AG04450 (cell line): Measurements from ENCODE around the gene SS18L1. TPM values are rescaled to one million over a fixed set of nuclear protein-coding genes. Genes with fewer than 3 reads are reported as not detected.

ENCODE experiments used
- CTCF ChIA-PET: fragments of 300-600, 350-600 bp; formaldehyde crosslinking; extraction: SDS; loops from one replicate; lab custom pipeline; 2022; ENCODE audit warnings: antibody characterized with exemption, inconsistent platforms; lab: Charles Lee
- POLR2A ChIA-PET: fragments of 350-600 bp; formaldehyde crosslinking; extraction: SDS; loops from one replicate; lab custom pipeline; 2021; ENCODE audit warnings: antibody characterized with exemption, inconsistent platforms; lab: Yijun Ruan, JAX
- DNase-seq: peaks from one replicate; pipeline ENCODE4 v3.0.0-alpha.2; 2011; ENCODE audit warnings: low read depth, low spot score
- H3K27ac ChIP-seq: one replicate; pipeline ENCODE4 v1.5.1; 2012; ENCODE audit warnings: low read depth, low read length, control low read depth
- H3K27me3 ChIP-seq: one replicate; pipeline ENCODE4 v1.6.0; 2012; ENCODE audit warnings: low read length; ENCODE audit not compliant: control insufficient read depth, insufficient read depth
- H3K4me3 ChIP-seq: 2 replicates; pipeline ENCODE4 v1.5.1; 2011; ENCODE audit warnings: mild to moderate bottlenecking, low read depth, low read length, control low read depth
- H3K9me3 ChIP-seq: 2 replicates; pipeline ENCODE4 v1.5.1; 2012; ENCODE audit warnings: low read length; ENCODE audit not compliant: control insufficient read depth, insufficient read depth
- CTCF ChIP-seq: IDR thresholded peaks from 2 replicates; pipeline ENCODE4 v1.5.1; 2011; ENCODE audit warnings: low read depth, low read length, control low read depth, inconsistent platforms
- polyA plus RNA-seq: library from polyadenylated mRNA; depleted of rRNA; stranded (reverse); fragments of >200 nt; gene quantifications from 2 replicates; pipeline ENCODE4 v1.2.3, GENCODE V29; 2011

The SS18L1 gene
- polyA plus RNA-seq, 1 experiment: 6.8 TPM

GRCh38 chr20:62103508-62104233 lies 39.9 kb upstream of the SS18L1 start:
- Histone ChIP-seq H3K9me3 (peaks cover 87% of the 10 kb centered on the region), H3K4me3 (no peak overlapping the region), H3K27me3 (peaks cover 4% of the 10 kb centered on the region), H3K27ac (no peak overlapping the region)
- ChIA-PET CTCF (interaction anchor here (0.7 kb wide), 1 partner anchor 17 kb away, joined by 3 read pairs; no protein-coding TSS in a partner anchor), POLR2A (no interaction called here)
- no peak for DNase-seq
- no peak for TF ChIP-seq CTCF

- ChIA-PET POLR2A (no interaction called here), CTCF (interaction anchor here (0.7 kb wide), 1 partner anchor 18 kb away, joined by 3 read pairs; no protein-coding TSS in a partner anchor)
- no peak overlapping the region for H3K27ac ChIP-seq
- peaks cover 4% of the 10 kb centered on the region for H3K27me3 ChIP-seq
- H3K9me3 ChIP-seq: peaks cover 82% of the 10 kb centered on the region
- no peak for DNase-seq
- TF ChIP-seq CTCF: no peak
- no peak overlapping the region for H3K4me3 ChIP-seq
Observed at GRCh38 chr20:62104234-62104789, 39.3 kb upstream of the SS18L1 start.

- H3K9me3 ChIP-seq: peaks cover 80% of the 10 kb centered on the region
- ChIA-PET POLR2A (no interaction called here), CTCF (interaction anchor here (0.7 kb wide), 1 partner anchor 18 kb away, joined by 3 read pairs; no protein-coding TSS in a partner anchor)
- no peak overlapping the region for H3K4me3 ChIP-seq
- H3K27me3 ChIP-seq: peaks cover 3% of the 10 kb centered on the region
- TF ChIP-seq CTCF: no peak
- H3K27ac ChIP-seq: no peak overlapping the region
- no peak for DNase-seq
Observed at GRCh38 chr20:62104791-62105345, 38.7 kb upstream of the SS18L1 start.

GRCh38 chr20:62105592-62105991 lies 38.0 kb upstream of the SS18L1 start:
- ChIA-PET POLR2A (no interaction called here), CTCF (no interaction called here)
- Histone ChIP-seq H3K27ac (no peak overlapping the region), H3K4me3 (no peak overlapping the region), H3K9me3 (peaks cover 80% of the 10 kb centered on the region), H3K27me3 (no peaks in the 10 kb centered on the region)
- no peak for TF ChIP-seq CTCF
- DNase-seq: no peak

GRCh38 chr20:62111148-62111547 lies 32.4 kb upstream of the SS18L1 start:
- no peak overlapping the region for H3K4me3 ChIP-seq
- no peak overlapping the region for H3K27ac ChIP-seq
- CTCF ChIA-PET: no interaction called here
- DNase-seq: no peak
- POLR2A ChIA-PET: no interaction called here
- no peak for TF ChIP-seq CTCF
- peaks cover 69% of the 10 kb centered on the region for H3K9me3 ChIP-seq
- H3K27me3 ChIP-seq: peaks cover 8% of the 10 kb centered on the region
